NOMO-1 treated with dmso at 0.1 percent for 144 hours (cell line): ENCODE results near the gene COL18A1.

ENCODE experiments used
- DNase-seq: peaks from one replicate; lab custom pipeline; 2025; ENCODE audit not compliant: unreplicated experiment; lab: John Stamatoyannopoulos, UW

Gene COL18A1

DNA sequence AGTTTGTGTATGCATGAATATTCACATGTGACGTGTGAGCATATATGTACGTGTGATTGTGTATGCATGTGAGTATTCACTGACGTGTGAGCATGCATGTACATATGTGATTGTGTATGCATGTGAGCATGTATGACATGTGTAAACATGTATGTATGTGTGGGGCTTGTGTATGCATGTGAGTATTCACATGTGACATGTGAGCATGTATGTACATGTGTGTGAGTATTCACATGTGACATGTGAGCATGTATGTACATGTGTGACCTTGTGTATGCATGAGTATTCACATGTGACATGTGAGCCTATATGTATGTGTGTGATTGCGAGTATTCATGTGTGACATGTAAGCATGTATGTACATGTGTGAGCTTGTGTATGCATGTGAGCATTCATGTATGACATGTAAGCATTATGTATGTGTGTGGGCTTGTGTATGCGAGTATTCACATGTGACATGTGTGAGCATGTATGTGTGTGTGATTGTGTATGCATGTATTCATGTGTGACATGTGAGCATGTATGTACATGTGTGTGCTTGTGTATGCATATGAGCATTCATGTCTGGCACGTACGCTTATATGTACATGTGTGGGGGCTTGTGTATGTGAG lies 47.8 kb downstream of the COL18A1 start:
- DNase-seq, result no peak

DNA sequence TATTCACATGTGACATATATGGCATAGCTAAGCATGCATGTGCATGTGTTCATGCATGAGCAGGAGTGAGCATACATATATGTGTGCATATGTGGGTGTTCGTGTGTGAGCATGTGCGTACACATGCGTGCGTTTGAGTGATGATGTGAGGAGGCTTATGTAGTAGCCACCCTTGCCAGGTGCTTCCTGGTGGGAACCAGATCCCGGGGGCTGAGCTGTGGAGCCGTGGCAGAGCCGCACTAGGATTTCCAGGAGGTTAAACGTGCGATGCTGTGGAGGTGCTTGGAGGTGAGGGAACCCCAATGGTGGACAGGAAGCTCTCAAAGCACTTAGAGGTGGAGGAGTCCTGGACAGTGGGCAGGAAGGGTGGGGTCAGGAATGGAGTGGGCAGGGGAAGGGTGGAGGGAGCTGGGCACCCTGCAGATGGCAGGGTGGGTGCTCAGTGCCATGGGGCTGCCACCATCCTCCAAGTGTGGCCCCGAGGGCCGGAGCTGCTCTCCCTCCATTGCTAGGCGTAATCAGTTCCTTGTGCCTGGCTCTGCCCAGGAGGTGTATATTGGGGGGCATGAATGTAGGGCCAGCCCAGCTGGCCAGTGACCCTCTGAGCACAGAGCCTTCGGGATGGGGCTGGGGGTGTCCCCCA lies 48.5 kb downstream of the COL18A1 start:
- DNase-seq, result no peak

- DNase-seq, result no peak
Observed at GRCh38 chr21:45454060-45454925, 49.3 kb downstream of the COL18A1 start.

DNA sequence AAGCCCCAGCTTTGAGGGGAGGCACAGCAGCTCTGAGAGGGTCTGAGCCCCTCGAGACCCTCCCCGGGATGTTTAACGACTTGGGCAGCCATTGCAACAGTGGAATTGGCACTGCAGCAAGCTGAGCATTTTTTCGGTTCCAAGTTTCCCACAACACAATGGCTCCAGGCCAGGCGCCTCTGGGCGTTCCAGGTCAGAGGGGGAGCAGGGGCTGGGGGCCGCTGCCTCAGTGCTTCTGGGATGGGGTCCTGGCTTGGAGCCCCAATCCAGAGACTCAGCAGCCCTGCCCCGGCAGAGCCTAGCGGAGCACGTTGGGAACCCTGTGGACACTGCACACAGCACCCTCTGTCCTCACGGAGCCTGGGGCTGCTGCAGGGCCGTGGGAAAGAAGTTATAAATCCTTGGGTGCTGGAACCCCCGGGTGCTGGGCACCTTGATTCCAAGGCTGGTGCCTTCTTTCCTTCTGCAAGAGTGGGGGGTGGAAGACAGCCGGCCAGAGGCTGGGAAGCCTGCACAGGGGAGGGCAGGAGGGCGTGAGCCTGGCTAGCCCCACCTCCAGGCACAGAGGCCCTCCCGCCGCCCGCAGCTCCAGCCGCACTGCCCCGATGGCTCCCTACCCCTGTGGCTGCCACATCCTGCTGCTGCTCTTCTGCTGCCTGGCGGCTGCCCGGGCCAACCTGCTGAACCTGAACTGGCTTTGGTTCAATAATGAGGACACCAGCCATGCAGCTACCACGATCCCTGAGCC lies 50.1 kb downstream of the COL18A1 start:
- DNase-seq, result no peak

- no peak for DNase-seq
Observed at GRCh38 chr21:45455674-45456583, 51.0 kb downstream of the COL18A1 start.

DNA sequence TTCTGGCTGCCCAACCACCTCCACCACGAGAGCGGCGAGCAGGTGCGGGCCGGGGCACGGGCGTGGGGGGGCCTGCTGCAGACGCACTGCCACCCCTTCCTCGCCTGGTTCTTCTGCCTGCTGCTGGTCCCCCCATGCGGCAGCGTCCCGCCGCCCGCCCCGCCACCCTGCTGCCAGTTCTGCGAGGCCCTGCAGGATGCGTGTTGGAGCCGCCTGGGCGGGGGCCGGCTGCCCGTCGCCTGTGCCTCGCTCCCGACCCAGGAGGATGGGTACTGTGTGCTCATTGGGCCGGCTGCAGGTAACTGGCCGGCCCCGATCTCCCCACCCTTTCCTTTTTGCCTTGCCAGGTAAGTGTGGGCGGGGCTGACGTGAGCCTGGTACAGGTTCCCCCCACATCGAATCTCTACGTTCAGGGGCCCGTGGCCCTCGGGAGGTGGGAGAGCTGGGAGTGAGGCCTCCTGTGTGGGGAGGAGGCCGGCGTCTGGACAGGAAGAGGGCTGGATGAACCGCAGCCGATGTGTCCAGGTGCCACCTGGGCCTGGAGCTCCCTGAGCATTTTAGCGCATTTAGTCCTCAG lies 51.7 kb downstream of the COL18A1 start:
- no peak for DNase-seq

DNA sequence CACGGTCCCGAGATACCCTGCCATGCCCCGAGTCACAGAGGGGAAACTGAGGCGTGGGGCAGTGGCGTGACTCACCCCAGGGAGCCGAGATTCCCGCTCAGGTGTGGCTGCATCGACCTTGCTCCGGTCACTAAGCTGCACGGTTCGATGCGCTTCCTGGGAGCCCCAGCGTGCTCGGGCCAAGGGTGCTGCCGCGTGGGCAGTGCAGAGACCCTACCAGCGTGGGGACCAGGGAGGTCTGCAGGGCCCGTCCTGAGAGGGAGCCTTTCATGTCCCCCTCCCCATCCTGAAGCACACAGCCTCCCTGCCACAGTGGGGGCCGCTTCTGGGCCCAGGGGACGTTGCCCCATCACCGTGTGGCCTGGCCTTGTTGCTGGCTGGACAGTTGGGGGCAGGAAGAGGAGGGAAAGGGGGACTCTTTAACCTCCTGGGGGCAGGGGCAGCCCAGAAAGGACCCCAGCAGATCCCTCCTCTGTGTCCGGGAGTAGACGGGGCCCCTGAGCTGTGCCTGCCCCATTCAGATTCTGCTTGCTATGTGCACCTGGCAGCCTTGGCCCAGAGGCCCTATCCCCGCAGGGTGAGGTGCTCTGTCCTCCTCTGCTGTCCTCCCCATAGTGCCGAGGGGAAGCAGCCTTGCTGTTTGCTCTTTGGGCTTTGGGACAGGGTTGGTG lies 52.3 kb downstream of the COL18A1 start:
- DNase-seq, result no peak

DNA sequence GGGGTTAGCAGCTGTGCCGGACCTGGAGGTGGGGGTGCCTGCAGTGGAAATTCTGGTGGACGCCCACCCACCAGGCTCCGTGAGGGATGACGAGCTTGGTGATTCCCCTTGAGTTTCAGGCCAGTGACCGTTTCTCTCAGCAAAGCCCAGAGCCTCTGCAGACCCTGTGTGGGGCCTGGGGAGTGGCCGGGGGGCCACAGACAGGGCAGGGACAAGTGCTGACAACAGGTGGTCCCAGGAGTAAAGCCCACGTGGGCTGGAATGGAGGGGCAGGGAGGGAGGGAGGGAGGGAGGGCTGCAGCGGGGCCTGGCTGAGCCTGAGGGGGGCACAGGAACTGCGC lies 52.8 kb downstream of the COL18A1 start:
- DNase-seq, result no peak

- DNase-seq, result no peak
Observed at GRCh38 chr21:45458281-45459170, 53.6 kb downstream of the COL18A1 start.

GRCh38 chr21:45459171-45460010 lies 54.4 kb downstream of the COL18A1 start:
- DNase-seq, result no peak

GRCh38 chr21:45460011-45460565 lies 55.1 kb downstream of the COL18A1 start:
- no peak for DNase-seq

DNA sequence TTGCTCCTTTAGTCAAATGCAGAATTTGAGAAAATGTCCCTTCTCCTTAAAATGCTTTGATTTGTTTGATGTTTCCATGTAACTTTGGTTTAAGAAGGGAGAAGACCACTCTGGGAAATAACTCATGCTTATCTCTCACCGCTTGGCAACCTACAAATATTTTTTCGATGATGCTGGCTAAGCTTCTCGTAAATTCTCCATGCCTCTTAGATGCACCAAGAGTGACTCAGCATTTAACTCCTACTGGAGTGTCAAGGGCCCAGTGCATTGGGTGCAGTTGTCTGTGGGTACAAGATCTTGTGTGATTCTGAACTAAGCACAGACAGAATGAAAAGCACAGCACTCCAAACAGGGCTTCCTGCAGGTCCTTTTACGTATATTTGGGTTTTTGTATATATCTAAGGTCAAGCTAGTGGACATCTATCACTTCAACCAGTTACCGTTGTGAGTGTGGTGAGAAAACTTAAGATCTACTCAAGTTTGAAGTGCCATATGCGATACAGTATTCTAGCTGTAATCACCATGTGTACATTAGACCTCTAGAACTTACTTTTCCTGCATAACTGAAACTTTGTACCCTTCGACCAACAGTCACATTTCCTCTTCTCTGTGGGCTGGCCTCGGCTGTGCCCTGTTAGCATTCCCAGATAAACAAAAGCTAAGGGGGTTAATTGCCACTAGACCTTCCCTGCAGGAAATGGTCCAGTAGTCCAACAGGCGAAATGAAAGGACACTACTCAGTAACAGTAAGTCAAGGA lies 55.8 kb downstream of the COL18A1 start:
- no peak for DNase-seq

DNA sequence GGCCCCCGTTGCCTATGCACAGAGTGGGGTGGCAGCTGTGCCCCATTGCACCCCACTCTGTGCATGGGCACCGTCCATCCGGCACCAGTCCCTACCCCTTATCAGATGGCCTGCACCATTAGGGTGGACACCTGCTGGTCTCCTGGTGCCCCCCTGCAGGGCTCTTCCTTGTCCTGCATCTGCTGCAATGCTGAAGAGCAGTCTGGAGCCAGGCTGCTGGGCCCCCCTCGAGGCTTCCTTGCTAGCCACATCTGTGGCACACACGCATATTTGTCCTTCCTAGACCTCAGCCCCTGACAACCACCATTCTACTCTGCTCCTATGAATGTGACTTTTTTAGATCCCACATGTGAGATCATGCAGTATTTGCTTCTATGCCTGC lies 56.4 kb downstream of the COL18A1 start:
- no peak for DNase-seq

DNA sequence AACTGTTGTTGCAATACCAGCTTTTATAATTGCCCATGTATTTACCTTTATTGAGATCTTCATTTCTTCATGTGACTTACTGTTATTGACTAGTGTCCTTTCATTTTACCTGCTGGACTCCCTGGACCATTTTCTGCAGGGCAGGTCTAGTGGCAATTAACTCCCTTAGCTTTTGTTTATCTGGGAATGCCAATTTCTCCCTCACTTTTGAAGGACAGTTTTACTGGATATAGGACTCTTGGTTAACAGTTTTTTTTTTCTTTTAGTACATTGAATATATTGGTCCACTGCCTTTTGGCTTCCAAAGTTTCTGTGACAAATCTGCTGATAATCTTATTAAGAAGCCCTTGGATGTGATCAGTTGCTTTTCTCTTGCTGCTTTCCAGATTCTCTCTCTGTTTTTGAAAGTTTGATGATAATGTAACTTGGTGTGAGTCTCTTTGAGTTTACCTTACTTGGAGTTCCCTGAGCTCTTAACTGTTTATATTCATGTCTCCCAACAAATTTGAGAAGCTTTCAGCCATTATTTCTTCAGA lies 56.9 kb downstream of the COL18A1 start:
- DNase-seq, result no peak

- no peak for DNase-seq
Observed at GRCh38 chr21:45463871-45464270, 58.9 kb downstream of the COL18A1 start.

GRCh38 chr21:45464309-45464708 lies 59.3 kb downstream of the COL18A1 start:
- DNase-seq, result no peak
